ENCODE measurements around the gene CEMP1.

Gene CEMP1

DNA sequence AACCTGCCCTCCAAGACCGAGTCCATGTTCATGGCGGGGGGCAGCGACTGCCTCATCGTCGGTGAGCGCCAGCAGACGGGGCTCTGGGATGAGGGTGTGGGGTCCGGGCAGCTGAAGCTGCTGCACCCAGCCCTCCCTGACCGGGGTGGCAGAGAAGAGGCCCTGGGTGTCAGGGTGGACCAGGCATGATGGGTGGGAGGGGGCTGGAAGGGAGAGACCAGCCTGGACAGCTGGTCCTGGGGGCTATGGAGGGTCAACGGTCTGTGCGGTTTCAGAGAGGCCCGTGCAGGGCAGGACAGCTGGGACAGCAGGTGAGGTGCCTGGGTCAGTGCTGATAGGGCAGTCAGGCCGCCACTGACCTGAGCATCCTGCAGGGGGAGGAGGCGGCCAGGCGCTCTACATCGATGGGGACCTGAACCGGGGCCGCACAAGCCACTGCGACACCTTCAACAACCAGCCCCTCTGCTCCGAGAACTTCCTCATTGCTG is 30.7 kb downstream of the CEMP1 start:
- DNase-seq, result no peak

DNA sequence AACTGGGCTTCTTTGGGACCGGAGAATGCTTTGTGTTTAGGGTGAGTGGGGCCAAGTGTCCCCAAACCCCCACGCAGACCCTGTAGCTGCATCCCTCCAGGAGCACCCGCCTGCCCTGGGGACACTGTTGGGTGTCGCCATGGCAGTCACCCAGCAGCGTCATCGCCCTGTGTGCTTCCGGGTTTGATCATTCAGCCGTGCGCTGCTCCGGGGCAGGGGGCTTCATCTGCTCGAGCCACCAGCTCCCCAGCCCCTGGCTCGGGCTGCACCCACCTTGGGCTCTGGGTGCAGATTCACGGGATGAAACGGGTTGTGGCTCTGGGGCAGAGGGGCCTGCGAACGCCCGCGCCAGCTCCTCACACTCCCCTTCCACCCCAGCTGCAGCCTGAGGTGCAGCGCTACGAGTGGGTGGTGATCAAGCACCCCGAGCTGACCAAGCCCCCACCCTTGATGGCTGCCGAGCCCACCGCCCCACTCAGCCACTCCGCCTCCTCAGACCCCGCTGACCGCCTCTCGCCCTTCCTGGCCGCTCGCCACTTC is 31.2 kb downstream of the CEMP1 start:
- no peak for DNase-seq

DNA sequence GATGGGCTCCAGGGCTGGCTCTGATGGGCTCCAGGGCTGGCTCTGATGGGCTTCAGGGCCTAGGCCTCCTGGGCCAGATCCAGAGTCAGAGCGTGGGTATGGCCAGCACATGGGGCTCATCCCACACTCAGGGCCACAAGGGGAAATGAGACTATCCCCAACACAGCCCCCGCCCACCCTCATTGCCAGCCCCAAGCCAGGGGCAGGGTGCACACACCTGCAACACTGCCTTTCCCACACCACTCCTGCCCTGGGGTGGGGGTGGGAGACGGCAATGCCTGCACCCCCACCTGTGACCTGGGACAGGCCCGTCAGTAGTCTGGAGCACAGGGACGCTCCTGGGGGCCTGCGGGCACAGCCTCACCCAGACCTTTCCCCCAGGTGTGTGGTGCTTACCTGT is 31.8 kb downstream of the CEMP1 start:
- DNase-seq, result no peak

DNA sequence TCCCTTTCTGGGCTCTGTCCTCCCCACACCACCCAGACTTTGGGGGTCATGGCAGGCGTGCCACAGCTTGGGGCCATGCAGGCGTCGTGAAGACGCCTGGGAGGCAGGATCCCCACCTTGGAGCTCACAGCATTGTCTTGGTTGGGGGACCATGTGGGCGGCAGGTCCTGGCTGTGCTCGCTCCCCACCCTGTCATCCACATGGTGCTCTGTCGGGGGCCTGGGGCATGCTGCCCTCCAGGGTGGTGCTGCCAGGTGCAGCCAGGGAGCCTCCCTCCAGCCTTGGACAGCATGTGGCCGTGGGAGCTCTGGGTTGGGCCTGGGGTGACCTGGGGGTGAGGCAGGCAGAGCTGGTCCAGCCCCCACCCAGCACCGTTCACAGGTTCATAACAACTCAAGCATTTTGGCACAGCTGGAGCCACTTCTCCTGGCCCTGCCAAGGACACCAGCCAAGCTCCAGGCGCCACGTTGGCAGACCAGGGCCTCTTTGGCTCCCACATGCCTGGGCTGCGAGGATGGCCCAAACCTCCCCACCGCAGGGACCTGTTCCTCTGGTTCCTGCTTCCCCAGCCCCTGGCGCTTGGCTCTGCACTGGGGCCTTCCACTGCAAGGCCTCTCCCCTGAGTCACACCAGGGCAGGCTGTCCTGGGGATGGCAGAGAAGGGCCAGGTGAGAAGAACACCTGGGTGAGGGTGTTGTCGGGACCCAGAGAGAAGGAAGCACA is 32.5 kb downstream of the CEMP1 start:
- no peak for DNase-seq

DNA sequence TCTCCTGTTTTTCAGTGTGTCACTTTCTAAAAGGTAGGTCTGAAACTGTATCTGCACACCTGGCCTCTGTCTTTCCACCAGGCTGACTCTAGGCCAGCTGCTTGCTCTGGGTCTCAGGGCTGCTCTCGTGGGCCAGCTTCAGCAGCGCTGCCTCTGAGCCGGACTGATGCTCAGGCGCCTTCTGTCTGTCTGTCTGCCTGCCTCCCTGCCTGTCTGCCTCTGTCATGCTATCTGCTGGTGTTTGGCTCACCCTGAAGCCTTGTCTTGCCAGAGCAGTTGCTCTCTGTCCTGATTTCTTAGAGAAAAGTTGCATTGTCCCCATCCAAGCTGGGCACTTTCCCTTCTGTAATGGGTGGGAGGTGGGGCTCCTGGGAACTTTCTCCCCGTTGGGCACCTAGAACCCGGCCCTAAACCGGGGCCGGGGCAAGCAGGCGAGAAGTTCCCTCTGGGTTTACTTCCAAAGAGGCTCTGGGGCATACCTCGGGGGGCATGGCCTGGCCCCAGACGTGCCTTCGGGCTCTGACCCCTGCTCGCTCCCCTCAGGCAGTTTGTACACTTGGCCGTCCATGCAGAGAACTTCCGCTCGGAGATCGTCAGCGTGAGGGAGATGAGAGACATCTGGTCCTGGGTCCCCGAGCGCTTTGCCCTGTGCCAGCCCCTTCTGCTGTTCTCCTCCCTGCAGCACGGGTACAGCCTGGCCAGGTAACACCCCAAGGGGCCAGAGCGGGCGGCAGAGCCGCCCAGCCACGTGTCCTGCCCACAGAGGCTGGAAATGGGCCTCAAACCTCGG is 33.3 kb downstream of the CEMP1 start:
- no peak for DNase-seq

DNA sequence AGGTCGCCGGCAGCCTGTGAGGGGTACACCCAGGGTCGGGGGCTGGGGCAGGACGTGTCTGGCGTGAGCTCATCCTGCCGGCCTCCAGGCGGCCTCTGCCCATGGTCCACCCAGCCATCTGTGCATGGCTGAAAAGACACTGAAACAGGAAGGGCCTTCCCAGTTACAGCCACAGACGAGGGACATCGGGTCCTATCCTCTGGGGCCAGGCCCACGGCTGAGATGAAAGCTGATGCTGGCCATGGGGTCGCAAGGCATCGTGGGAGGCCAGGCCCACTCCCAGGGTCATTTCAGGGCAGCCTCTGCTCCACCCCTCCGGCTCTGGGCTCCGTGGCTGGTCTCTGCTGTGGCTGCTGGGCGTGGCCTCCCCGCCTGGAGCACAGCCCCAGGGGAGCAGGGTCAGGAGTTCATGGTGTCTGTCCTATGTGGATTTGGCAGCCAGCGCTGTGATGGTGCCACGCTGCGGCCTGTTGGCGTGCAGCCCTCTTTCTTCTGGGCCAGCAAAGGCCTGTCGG is 34.0 kb downstream of the CEMP1 start:
- DNase-seq, result no peak

DNA sequence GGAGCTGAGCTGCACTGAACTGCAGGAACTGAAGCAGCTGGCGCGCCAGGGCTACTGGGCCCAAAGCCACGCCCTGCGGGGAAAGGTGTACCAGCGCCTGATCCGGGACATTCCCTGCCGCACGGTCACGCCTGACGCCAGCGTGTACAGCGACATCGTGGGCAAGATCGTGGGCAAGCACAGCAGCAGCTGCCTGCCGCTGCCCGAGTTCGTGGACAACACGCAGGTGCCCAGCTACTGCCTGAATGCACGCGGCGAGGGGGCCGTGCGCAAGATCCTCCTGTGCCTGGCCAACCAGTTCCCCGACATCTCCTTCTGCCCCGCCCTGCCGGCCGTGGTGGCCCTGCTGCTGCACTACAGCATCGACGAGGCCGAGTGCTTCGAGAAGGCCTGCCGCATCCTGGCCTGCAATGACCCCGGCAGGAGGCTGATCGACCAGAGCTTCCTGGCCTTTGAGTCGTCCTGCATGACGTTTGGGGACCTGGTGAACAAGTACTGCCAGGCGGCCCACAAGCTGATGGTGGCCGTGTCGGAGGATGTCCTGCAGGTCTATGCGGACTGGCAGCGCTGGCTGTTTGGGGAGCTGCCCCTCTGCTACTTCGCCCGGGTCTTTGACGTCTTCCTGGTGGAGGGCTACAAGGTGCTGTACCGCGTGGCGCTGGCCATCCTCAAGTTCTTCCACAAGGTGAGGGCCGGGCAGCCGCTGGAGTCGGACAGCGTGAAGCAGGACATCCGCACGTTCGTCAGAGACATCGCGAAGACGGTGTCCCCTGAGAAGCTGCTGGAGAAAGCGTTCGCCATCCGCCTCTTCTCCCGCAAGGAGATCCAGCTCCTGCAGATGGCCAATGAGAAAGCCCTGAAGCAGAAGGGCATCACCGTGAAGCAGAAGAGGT is 34.7 kb downstream of the CEMP1 start:
- no peak for DNase-seq

DNA sequence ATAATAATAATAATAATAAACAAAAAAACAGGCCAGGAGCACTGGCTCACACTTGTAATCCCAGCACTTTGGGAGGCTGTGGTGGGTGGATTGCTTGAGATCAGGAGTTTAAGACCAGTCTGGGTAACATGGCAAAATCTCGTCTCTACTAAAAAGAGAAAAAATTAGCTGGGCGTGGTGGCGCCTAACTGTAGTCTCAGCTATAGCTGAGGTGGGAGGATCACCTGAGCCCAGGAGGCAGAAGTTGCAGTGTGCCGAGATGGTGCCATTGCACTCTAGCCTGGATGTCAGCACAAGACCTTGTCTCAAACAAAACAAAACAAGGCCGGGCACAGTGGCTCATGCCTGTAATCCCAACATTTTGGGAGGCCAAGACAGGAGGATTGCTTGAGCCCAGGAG is 36.2 kb downstream of the CEMP1 start:
- no peak for DNase-seq

DNA sequence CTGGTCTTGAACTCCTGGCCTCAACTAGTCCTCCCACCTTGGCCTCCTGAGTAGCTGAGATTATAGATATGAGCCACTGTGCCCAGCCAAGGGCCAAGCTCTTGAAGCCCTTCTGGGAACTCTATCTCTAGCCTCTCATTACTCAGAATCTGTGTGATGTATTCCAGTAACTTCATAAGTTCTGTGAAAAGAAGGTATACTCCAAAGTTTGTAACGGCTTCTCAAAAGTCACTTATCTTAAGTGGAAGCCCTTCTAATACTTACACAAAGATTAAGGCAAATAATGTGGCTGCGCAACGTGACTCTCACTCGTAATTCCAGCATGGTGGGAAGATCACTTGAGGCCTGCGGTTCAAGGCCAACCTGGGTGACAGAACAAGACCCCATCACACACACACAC is 36.6 kb downstream of the CEMP1 start:
- DNase-seq, result no peak

DNA sequence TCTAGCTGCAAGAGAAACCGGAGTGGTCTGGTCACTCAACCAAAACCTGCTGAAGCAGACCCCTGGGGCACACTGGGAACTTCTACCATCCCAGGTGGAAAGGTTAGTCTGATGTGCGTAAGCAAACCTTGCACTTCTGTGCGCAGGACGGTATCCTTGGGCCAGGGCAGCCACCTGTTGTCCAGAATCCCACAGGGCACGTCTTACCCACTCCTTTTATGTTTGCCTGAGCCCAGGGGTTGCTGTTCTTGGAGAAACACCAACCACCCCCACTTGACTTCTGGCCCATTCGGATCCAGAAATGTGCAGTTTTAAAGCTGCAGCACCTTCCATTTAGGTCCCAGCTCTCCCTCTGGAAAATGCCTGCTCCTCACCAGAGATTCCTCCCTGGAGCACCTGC is 37.6 kb downstream of the CEMP1 start:
- DNase-seq, result no peak

DNA sequence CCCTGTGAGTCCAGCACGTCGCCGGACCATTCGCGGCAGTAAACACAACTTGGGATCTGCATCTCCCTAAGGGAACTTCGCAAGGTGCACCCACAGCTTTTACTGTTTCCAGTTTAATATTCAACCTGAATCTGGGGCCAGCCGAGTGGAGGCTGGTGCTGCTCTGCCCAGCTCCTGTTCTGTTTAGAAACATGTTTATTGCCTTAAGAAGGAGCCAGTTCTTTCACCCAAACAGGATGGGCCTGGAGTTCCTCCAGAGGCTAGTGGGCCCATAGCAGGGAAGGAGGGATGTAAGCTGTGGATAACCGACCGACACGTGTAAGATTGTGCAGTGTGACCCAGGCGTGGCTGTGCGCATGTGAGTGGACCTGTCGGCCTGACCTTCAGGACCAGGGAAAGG is 38.9 kb downstream of the CEMP1 start:
- DNase-seq, result no peak

DNA sequence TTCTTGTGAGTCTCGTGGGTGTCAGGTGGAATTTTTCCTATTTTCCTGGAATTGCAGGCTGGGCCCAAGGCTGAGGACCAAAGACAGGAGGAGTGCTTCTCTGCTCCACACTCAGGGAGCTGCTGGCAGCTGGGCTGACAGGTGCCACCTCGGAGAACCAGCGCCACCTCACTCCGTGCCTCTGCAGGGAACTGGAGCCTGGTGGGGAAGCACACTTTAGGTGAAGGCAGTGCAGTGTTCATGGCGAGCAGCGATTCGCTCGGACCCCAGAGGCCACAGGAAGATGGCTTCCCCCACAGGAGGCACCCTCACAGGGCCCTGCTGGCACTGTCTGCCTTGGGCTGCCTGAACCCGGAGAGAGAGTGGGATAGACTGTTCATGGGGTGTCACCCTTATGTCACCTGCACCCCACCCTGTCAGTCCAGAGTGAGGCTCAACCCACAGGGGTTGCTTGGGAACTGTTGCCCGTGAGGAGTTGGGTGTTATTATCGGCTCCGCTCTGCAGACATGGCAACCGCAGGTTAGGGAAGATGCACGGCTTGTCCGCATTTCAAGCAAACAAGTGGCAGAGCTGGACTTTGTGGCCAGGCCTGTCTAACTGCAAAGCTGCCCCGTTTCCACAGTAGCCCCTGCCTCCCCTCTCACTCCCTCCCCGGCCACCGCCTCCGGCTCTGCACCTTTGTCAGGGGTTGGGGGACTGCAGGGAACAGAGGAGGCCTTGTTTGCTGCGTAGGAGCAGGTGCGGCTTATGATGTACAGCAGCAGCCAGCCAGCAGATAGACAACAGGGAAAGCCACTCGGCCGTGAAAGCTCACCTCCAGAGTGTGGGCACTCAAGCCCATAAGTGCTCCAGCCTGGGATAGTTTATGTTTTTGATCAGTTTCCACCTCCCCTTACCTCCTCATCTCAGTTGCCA is 40.8 kb downstream of the CEMP1 start:
- no peak for DNase-seq

DNA sequence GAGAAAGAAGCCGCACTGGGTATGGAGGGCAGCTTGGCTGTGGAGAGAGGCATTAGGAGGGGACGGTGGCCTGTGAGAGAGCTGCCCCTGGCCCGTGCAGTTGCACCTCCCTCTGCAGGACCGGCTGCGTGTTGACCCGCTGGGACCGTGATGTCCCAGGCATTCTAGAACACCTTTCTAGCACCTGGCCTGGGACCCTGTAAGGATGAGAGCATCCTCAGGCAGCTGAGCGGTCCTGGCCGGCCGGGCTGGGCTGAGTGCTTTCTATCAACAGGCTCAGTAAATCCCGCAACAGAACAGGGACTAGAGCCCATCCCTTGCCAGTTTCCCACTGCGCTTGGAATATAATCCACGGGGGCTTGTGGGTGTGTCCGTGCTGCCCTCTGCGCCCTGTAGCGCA is 41.6 kb downstream of the CEMP1 start:
- no peak for DNase-seq

DNA sequence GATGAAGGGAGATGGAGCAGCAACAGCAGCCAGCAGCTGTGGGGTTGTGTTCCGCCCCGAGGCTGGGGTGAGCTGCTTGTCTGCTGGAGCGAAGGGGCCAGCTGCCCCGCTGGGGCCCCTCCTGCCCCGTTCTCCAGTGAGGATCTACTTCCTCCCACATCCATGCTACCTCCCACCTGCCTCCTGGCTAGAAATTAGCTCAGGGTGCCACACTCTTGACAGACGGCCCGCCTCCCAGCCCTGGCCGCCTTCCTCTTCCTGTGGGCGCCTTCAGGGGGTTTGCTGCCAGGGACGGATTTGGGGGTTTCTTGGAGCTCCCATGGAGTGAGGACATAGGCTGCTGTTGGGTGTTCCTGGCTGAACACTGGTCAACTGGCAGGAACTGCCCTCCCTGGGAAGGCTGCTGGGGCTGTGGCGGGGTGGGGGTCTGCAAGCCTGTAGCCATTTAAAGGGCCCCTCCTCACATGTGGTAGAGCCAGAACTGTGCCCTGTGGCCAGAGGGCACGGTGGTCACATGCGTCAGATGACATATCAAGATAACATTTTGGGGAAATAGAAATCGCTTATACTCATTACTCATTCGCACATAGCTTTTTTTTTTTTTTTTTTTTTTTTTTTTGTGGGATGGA is 43.2 kb downstream of the CEMP1 start:
- DNase-seq, result no peak

DNA sequence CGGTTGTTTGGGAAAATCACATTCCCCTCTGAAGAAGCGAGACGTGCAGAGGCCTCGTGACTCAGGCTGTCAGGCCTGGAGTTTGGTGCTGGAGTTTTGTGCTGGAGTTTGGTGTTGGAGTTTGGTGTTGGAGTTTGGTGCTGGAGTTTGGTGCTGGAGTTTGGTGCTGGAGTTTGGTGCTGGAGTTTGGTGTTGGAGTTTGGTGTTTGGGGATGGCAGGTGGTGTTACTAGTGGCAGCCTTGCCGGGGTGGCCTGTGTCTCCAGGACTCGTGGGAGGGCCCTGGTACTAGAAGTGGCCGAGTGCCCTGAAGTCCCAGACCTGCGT is 43.7 kb downstream of the CEMP1 start:
- DNase-seq, result no peak

DNA sequence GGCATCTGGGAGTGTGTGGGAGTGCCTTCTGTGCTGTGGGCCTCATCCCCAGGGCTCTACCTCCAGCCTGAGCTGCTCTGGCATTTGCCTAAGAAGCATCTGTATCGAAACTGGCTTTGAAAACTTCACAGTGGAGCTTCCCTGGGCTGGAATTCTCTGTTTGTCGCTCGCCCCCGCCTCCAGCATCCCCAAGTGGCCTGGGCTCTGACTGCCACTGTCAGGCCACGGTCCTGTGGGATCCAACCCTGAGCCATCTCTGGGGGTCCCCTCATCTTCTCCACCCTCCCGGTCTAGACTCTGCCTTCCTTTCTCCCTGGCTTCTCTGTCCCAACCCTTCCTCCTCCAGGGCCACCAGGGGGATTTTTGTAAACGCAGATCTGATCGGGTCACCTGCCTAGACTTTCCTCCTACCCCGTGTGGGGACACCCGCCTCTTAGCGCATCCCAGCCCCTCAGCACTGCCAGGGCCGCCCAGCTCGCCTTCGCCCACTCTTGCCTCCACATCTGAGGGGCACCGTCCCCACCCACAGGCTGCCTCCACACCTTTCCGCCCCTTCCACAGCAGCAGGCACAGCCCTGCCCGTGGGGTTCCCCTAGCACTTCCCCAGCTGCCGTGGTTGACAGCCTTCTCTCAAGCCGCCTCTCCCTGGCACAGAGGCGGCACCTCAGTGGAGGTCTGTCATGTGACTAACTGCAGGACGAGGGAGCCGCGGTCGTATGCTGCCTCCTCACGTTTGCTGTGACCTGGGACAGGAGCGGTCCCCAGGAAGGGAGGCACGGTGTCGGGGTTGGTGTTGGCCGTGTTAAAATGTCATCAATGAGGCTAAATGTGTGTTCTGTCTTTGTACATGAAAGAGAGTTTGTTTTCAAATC is 44.3 kb downstream of the CEMP1 start:
- no peak for DNase-seq

DNA sequence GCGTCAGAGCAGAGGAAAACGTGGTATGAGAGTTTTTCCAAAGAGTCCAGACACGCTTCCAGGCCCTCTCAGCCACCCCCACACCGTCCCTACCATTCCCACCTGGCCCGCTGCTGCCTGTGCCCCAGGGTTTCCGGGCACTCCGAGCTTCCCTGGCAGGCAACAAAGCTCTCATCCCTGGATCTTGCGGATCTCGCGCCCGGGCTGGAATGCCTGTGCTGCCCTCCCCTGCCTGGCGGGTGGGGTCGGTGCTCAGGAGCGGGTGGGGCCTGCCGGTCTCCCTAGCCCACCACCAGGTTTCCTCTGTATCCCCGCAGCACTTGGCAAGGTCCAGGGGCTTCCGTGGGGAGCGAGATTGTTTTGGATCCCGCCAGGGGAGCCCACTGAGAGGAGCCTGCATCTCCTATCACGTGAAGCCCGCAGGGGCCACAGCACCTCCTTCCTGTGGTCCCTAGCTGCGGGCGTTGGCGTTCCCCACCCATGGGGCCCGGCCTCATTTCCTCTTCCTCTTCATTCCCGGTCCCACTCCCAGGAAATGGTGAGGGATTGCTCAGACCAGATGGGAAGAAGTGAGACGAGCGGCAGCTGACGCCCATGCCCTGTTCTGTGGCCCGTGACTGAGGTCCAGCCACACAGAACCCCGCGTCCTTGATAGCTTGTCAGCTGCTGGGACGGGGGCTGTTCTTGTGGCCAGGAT is 45.2 kb downstream of the CEMP1 start:
- no peak for DNase-seq

DNA sequence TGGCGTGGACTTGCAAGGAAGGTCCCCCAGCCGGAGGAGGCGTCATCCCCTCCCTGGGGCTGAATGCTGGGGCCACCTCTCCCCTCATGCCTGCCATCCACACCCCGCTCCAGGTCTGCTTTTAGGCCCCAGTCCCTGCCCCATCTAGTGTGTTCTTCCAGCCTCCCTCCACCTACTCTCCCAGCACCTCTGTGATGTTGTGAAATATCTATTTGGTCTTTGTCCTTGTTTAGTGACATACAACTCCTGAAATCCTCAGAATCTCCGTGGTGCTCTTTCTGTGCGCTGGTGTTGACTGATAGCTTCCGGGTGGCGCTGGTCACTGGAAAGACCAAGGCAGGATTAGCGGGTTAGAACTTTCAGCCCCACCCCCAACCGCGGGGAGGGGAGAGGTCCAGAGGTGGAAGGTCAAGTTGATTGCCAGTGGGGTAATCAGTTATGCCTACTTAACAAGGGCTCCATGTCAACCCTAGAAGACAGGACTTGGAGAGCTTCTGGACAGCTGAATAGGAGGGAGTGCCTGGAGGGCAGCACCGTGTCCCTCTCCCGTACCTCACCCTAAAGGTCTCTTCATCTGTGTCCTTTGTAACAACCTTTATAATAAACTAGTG is 46.2 kb downstream of the CEMP1 start:
- DNase-seq, result no peak
